WERI-Rb-1 (cell line): ENCODE data around the gene IGF2R.

ENCODE experiments used
- DNase-seq: peaks from one replicate; pipeline ENCODE4 v3.0.0-alpha.2; 2020
- H3K27ac ChIP-seq: fragments of 250-450 bp; sonication (Bioruptor Pico); 2 replicates; pipeline ENCODE4 v1.5.1; 2020; ENCODE audit warnings: mild to moderate bottlenecking, moderate library complexity
- H3K27me3 ChIP-seq: fragments of 250-450 bp; sonication (Bioruptor Pico); 2 replicates; pipeline ENCODE4 v1.5.1; 2021; ENCODE audit warnings: mild to moderate bottlenecking, low read depth, moderate library complexity; ENCODE audit not compliant: insufficient read depth, severe bottlenecking
- H3K36me3 ChIP-seq: fragments of 250-450 bp; sonication (Bioruptor Pico); 2 replicates; pipeline ENCODE4 v1.5.1; 2020; ENCODE audit warnings: mild to moderate bottlenecking, moderate library complexity
- H3K4me3 ChIP-seq: 2 replicates; pipeline ENCODE4 v1.5.1; 2011; ENCODE audit warnings: low read depth, mild to moderate bottlenecking, control low read depth, low read length
- H3K9me3 ChIP-seq: fragments of 250-450 bp; sonication (Bioruptor Pico); 2 replicates; pipeline ENCODE4 v1.5.1; 2021; ENCODE audit warnings: mild to moderate bottlenecking, moderate library complexity; ENCODE audit not compliant: severe bottlenecking
- CTCF ChIP-seq: IDR thresholded peaks from 2 replicates; pipeline ENCODE4 v1.5.1; 2011; ENCODE audit warnings: low read depth, mild to moderate bottlenecking, control low read depth, inconsistent platforms, low read length

The IGF2R gene

DNA sequence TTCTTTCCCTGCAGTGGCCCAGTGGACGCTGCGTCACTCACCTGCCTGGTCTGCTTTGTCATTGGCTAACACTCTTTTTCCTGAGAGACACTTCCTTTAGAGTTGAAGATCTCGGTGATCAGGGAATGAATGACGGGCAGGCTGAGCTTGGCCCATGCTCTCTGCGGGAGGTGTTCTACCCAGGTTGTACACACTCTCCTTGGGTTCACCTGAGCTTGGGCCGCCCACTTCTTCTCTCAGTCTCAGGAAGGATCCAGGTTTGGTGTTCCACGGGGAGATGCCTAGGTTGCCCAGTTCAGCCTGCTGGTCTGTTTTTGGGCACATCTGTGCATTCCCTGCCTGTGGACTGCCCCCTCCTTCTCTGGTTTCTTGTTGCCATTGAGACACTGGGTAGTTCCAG is 86.0 kb downstream of the IGF2R start:
- Histone ChIP-seq H3K27ac (no peak overlapping the region), H3K36me3 (peaks cover 78% of the 10 kb centered on the region), H3K9me3 (no peaks in the 10 kb centered on the region), H3K27me3 (no peaks in the 10 kb centered on the region), H3K4me3 (no peak overlapping the region)
- TF ChIP-seq CTCF = no peak
- DNase-seq = no peak

- no peak for TF ChIP-seq CTCF
- no peaks in the 10 kb centered on the region for H3K27me3 ChIP-seq
- no peak overlapping the region for H3K27ac ChIP-seq
- H3K36me3 ChIP-seq = peaks cover 75% of the 10 kb centered on the region
- no peak for DNase-seq
- no peaks in the 10 kb centered on the region for H3K9me3 ChIP-seq
- H3K4me3 ChIP-seq = no peak overlapping the region
Measured at GRCh38 chr6:160055378-160055777, 86.5 kb downstream of the IGF2R start.

- no peak for TF ChIP-seq CTCF
- DNase-seq = no peak
- H3K27me3 ChIP-seq = no peaks in the 10 kb centered on the region
- peaks cover 75% of the 10 kb centered on the region for H3K36me3 ChIP-seq
- H3K4me3 ChIP-seq = no peak overlapping the region
- no peak overlapping the region for H3K27ac ChIP-seq
- no peaks in the 10 kb centered on the region for H3K9me3 ChIP-seq
Measured at GRCh38 chr6:160055813-160056212, 86.9 kb downstream of the IGF2R start.

GRCh38 chr6:160057080-160057479 is 88.2 kb downstream of the IGF2R start:
- Histone ChIP-seq H3K9me3 (no peaks in the 10 kb centered on the region), H3K27me3 (no peaks in the 10 kb centered on the region), H3K27ac (no peak overlapping the region), H3K4me3 (no peak overlapping the region), H3K36me3 (peaks cover 75% of the 10 kb centered on the region)
- DNase-seq = no peak
- TF ChIP-seq CTCF = no peak

- H3K9me3 ChIP-seq = no peaks in the 10 kb centered on the region
- TF ChIP-seq CTCF = no peak
- peaks cover 73% of the 10 kb centered on the region for H3K36me3 ChIP-seq
- no peak for DNase-seq
- no peak overlapping the region for H3K4me3 ChIP-seq
- H3K27ac ChIP-seq = no peak overlapping the region
- H3K27me3 ChIP-seq = no peaks in the 10 kb centered on the region
Measured at GRCh38 chr6:160058603-160059215, 89.8 kb downstream of the IGF2R start.

DNA sequence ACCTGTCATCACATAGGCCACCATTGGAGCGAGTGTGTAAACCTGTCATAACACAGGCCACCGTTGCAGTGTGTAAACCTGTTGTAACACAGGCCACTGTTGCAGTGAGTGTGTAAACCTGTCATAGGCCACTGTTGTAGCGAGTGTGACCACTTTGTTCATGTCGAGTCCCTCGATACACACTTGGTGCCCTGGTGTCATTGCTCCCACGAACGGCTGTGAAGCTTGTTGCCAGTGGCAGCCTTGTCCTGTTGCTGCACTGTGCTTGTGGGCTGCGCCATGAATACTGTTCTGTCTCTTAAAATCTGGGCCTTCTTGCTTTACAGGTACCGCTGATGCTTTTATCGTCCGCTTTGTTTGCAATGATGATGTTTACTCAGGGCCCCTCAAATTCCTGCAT is 91.3 kb downstream of the IGF2R start:
- no peak for TF ChIP-seq CTCF
- peaks cover 76% of the 10 kb centered on the region for H3K36me3 ChIP-seq

More for the DNA sequence above, 91.3 kb downstream of the IGF2R start:
- no peaks in the 10 kb centered on the region for H3K27me3 ChIP-seq
- DNase-seq = no peak
- no peaks in the 10 kb centered on the region for H3K9me3 ChIP-seq
- no peak overlapping the region for H3K27ac ChIP-seq
- H3K4me3 ChIP-seq = no peak overlapping the region
